GM13977 (cell line): ENCODE measurements around the gene CNTNAP4.

Experiments used
- DNase-seq: peaks from one replicate; pipeline ENCODE4 v3.0.0; 2012; ENCODE audit warnings: low spot score
- in situ Hi-C: fragments of 300-500 bp; cut with MboI; formaldehyde crosslinking; loops from one replicate; pipeline ENCODE4 v1.12.0; 2022; ENCODE audit warnings: low sequenced_read_pairs, low pct_unique_long_range_greater_than_20kb, mixed read lengths, inconsistent platforms; ENCODE audit not compliant: unreplicated experiment
- TF ChIP-seq, protein P1 (sequence below): IDR thresholded peaks from 2 replicates; pipeline ENCODE4 v1.5.1; 2012; ENCODE audit warnings: mild to moderate bottlenecking, control low read depth; ENCODE audit not compliant: insufficient read depth; ENCODE audit errors: extremely low read depth, missing control alignments

Gene CNTNAP4

GRCh38 chr16:76351441-76351840 lies 74.2 kb downstream of the CNTNAP4 start:
- TF ChIP-seq, protein P1, sequence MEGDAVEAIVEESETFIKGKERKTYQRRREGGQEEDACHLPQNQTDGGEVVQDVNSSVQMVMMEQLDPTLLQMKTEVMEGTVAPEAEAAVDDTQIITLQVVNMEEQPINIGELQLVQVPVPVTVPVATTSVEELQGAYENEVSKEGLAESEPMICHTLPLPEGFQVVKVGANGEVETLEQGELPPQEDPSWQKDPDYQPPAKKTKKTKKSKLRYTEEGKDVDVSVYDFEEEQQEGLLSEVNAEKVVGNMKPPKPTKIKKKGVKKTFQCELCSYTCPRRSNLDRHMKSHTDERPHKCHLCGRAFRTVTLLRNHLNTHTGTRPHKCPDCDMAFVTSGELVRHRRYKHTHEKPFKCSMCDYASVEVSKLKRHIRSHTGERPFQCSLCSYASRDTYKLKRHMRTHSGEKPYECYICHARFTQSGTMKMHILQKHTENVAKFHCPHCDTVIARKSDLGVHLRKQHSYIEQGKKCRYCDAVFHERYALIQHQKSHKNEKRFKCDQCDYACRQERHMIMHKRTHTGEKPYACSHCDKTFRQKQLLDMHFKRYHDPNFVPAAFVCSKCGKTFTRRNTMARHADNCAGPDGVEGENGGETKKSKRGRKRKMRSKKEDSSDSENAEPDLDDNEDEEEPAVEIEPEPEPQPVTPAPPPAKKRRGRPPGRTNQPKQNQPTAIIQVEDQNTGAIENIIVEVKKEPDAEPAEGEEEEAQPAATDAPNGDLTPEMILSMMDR = no peak
- no peak for DNase-seq
- in situ Hi-C loops = no loop called here

GRCh38 chr16:76360404-76360803 lies 83.2 kb downstream of the CNTNAP4 start:
- TF ChIP-seq, protein P1 = no peak
- no peak for DNase-seq
- in situ Hi-C loops = no loop called here

DNA sequence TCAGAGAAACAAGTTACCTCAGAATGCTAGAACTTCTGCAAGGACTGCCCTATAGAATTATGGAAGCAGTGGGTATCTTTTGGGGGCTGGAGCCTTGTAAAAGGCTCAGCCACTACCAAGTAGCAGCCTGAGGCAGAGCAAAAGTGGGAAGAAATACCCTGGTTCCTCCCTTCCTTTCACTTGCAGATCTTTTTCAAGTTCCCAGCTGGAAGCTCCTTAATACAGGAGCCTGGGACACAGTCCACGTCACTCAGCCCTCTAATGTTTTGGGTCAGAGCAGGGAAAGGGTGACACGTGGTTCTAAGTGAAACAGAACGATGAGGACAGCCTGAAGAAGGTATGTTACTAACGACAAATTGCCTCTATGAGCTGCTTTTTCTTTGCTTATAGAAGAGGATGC lies 93.1 kb downstream of the CNTNAP4 start:
- TF ChIP-seq, protein P1 = no peak

DNA sequence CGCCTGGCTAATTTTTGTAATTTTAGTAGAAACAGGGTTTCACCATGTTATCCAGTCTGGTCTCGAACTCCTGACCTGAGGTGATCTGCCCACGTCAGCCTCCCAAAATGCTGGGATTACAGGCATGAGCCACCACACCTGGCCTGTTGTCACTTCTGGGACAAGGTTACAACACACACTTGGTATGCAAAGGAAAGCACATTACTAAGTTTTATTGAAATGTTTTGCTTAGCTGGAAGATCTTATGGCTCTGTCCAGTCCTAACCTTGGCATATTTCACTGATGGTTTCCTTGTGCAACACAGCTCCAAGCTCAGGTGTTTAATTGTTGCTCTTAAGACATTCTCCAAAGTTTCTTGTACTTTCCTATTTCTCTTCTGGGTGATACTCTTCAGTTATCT lies 94.2 kb downstream of the CNTNAP4 start:
- TF ChIP-seq, protein P1 = no peak
- in situ Hi-C loops = no loop called here
- no peak for DNase-seq

More for the DNA sequence above, 93.1 kb downstream of the CNTNAP4 start:
- no peak for DNase-seq
- in situ Hi-C loops = no loop called here

- DNase-seq = no peak
- TF ChIP-seq, protein P1 = no peak
- in situ Hi-C loops = no loop called here
Observed at GRCh38 chr16:76373998-76374397, 96.8 kb downstream of the CNTNAP4 start.

- in situ Hi-C loops = no loop called here
- TF ChIP-seq, protein P1 = no peak
- no peak for DNase-seq
Observed at GRCh38 chr16:76376988-76377387, 99.8 kb downstream of the CNTNAP4 start.

DNA sequence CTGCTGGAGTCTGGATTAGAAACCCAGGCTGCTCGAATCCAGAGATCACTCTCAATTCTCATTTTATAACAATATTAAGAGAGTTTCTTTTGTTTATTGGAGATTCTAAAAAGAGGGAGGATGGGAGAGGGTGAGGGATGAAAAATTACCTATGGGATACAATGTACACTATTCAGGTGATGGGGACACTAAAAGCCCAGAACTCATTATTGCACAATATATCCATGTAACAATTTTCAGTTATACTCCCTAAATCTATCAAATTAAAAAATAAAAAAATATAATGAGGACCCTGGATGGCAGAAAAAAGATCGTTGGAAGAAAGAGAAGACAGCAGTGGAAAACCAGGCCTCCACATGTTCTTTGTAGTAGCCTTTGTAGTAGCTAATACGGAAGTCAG lies 100.8 kb downstream of the CNTNAP4 start:
- TF ChIP-seq, protein P1 = no peak
- in situ Hi-C loops = no loop called here
- DNase-seq = no peak
